GM18909 (cell line): ENCODE results near the gene LTA.

Experiments used
- ATAC-seq: cut with Tn5 transposase; IDR thresholded peaks from one replicate; pipeline ENCODE4 v1.9.1; 2021; ENCODE audit warnings: mild to moderate bottlenecking; ENCODE audit not compliant: unreplicated experiment, poor library complexity

LTA gene, protein sequence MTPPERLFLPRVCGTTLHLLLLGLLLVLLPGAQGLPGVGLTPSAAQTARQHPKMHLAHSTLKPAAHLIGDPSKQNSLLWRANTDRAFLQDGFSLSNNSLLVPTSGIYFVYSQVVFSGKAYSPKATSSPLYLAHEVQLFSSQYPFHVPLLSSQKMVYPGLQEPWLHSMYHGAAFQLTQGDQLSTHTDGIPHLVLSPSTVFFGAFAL

DNA sequence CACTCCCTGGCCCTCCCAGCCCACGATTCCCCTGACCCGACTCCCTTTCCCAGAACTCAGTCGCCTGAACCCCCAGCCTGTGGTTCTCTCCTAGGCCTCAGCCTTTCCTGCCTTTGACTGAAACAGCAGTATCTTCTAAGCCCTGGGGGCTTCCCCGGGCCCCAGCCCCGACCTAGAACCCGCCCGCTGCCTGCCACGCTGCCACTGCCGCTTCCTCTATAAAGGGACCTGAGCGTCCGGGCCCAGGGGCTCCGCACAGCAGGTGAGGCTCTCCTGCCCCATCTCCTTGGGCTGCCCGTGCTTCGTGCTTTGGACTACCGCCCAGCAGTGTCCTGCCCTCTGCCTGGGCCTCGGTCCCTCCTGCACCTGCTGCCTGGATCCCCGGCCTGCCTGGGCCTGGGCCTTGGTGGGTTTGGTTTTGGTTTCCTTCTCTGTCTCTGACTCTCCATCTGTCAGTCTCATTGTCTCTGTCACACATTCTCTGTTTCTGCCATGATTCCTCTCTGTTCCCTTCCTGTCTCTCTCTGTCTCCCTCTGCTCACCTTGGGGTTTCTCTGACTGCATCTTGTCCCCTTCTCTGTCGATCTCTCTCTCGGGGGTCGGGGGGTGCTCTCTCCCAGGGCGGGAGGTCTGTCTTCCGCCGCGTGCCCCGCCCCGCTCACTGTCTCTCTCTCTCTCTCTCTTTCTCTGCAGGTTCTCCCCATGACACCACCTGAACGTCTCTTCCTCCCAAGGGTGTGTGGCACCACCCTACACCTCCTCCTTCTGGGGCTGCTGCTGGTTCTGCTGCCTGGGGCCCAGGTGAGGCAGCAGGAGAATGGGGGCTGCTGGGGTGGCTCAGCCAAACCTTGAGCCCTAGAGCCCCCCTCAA is at the start of gene LTA:
TSS of gene LTA (plus strand) at position 249 of the 871 bp plus-strand sequence. CDS start at position 703, 454 bp downstream.
- peak; percentile 42 for ATAC-seq

DNA sequence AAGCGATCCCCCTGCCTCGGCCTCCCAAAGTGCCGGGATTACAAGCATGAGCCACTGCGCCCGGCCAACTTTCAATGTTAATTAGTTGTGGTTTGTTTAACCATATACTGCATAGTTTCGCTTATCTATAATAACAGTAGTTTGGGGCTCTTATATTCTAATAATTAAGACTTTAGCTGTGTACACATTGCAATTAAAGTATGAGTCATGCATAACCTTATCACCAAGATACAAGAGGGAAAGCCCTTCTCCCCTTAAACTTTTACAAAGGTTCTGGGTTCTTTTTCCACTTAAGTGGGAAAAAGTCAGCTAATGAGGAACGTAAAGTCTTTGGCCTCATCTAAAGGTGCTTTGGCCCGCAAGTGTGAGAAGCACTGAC is 46.5 kb upstream of the LTA start:
- ATAC-seq = no peak

DNA sequence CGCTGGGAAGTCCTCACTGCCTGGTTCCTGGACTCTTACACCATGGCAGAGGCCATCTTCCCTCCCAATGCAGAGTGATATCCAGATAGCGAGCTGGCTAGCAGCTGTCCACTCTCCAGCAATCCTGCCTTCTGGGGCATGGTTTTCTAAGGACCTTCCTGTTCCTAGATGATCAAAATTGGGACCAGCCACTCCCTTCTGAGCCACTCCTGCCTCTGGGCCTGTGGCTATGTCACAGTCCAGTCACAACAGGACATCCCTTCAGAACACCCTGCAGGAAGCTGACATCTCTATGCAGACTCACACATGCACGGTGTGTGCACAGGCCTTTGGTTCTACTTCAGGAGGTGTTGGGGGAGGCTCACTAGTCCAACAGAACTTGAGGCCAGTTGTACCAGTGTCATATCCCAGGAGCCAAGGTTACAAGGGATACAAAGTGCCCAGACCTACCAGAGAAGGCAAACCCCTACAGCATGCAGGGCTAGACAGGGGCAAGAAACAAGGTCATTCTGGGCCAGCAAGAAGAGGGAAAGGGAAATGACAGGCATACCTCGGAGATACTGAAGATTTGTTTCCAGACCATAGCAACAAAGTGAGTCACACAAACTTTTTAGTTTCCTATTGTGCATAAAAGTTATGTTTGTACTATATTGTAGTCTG is 46.0 kb upstream of the LTA start:
- ATAC-seq = no peak

DNA sequence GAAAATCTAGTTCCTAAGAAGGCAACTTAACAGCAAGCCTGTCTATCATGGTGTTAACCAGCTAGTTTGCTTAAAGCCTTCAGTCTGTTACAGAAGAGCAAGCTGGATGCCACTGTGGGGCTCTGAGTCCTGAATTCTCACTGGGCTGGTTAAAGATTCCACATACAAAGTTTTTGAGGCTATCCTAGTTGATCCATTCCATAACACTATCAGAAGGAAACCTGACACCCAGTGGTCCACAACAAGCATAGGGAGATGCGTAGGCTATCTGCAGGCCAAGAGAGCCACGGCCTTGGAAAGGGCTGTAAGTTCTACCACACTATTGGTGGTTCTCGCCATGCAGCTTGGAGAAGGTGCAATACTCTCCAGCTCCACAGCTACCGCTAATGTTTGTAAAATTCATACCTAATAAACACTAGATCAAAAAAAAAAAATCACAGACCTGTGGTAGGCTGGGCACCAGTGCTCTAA is 43.7 kb upstream of the LTA start:
- no peak for ATAC-seq

DNA sequence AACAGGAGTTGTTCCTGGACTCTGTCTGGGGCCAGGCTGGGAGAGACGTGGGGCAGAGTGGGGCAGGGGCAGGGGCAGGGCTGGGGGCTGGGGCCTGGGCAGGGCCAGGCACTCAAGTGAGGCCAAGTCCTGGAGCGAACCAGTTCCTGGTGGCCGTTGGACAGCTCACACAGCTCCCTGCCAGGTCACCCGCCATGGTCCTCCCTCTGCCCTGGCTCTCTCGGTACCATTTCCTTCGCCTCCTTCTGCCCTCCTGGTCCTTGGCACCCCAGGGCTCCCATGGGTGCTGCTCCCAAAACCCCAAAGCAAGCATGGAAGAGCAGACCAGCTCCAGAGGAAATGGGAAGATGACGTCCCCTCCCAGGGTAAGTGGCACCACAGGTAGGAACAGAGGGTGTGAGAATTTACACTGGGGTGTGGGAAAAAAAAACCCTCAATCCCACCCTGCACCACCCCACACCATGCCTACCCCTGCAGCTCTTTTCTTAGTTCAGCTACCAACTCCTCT is 43.2 kb upstream of the LTA start, which contains the start of gene MCCD1:
TSS of gene MCCD1 (plus strand) at position 142 of the 508 bp plus-strand sequence. CDS start at position 195, 53 bp downstream.
- no peak for ATAC-seq

DNA sequence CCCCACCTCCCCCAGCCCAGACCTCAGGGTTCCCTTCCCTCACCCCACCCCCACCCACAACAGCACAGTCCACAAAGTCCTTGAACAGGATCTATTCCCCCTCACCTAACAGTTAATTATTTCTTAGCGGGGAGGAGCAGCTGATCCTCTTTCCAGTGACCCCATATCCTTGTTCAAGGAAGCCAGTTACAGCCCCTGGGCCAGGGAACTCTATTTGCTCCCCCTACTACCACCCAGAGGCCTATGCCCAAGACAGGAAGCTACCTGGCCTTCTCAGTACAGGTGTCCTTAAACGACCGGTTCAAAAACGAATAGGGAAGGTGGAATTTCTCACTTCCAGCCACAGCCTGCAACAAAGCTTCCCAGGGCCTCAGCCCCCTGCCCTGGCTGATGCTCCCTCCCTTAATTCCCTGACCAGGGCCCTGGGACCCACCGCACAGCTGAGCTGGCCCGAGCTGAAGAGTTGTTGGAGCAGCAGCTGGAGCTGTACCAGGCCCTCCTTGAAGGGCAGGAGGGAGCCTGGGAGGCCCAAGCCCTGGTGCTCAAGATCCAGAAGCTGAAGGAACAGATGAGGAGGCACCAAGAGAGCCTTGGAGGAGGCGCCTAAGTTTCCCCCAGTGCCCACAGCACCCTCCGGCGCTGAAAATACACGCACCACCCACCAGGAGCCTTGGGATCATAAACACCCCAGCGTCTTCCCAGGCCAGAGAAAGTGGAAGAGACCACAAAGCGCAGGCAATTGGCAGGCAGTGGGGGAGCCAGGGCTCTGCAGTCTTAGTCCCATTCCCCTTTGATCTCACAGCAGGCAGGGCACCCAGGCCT is 42.5 kb upstream of the LTA start:
- no peak for ATAC-seq

DNA sequence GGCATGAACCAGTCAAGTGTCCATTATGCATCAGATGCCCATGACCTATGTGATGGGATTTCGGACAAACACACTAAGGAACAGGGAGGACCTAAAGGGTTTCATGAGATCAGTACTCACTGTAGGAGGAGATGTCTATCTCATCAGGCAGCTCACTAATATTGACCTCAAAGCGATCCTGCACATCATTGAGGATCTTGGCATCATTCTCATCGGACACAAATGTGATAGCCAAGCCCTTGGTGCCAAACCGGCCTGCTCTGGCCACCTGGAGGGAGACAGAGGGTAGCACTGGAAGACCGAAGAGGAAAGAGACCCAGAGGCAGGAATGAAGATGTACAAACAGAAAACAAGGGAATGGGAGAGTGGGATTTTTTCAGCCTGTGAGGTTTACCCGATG is 41.4 kb upstream of the LTA start:
- no peak for ATAC-seq

DNA sequence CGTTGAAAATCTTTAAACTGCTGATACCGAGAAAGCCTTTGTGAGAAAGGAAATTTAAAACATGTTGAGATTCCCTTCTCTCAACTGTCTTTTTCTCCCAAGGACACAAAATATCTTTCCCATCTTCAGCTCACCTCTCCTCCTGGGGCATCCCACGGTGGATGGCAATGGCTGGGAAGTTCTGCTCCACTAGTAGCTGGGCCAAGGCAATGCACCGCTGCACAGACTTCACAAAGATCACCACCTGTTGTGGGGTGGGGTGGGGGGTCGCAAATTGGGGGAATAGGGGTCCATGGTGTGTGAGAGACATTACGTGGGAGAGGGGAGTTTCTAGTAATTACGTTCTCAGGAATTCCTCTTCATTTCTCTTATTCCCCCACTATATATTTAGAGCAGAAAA is 40.9 kb upstream of the LTA start:
- ATAC-seq = no peak

DNA sequence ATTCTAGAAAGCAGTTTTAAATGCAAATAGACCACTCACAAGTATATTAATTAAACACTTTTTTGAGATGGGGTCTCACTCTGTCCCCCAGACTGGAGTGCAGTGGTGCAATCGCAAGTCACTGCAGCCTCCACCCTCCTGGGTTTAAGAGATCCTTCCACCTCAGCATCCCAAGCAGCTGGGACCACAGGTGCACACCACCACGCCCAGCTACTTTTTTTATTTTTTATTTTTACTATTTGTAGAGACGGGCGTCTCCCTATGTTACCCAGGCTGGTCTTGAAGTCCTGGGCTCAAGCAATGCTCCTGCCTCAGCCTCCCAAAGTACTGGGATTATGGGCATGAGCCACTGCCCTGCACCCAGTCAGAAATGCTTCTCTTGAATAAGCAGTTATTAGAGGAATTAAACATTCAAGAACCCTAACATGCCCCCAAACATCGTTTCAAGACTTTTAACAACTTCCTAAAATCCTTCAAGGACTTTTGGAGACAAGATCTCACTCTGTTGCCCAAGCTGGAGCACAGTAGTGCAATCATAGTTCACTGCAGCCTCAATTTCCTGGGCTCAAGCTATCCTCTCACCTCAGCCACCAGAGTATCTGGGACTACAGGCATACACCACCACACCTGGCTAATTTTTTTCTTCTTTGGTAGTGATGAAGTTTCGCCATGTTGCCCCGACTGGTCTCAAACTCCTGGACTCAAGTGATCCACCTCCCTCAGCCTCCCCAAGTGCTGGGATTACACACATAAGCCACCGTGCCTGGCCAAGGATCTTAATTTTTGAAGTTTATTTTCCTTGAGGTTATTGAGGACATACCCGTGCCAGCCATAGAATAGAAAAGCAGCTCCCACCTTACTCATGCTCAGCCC is 40.1 kb upstream of the LTA start:
- no peak for ATAC-seq

DNA sequence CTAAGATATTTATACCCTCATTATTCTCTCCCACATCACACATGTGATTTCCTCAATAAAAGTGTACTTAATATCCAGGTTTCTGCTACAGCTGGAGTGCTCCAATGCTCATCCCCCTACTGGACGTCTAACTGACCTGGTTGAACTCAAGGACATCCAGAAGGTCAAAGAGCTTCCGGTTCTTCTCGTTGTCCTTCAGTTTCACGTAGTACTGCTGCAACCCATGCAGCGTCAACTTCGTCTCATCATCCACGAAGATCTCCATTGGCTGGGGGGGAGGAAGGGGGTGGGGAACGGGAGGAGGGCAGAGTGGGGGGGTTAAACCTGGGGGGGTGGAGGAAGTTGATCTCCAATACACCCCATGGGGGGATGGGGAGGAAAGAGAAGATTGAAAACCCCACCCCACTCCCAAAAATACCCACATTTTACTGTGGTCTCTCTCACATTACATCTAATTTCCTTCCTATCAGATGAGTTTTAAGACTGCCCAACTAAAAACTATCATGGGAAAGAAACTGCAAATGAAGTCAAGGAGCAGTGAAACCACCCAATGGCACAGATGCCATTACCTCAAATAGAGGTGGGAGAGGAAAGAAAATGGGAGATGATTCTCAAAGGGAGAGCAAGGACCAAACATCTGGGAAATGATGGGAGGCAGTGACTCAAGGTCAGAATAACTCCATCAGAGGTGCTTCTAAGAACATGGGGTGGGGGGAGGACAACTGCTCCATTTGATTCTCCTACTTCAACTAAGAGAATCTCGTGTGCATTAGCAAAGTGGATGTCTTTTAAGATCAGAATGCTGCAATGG is 39.2 kb upstream of the LTA start:
- no peak for ATAC-seq

DNA sequence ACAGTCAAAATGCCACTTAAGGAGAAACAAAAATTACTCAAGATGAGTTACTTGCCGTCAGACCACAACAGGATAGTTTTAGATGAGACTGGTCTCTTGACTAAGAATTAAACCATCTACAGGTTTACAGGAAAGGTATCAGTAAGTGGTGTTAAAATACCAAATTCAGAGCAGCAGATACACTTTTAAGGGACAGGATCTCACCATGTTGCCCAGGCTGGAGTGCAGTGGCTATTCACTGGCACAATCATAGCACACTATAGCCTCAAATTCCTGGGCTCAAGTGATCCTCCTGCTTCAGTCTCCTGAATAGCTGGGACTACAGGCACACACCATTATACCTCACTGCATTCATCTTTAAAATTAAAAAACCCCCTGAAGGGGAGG is 38.6 kb upstream of the LTA start:
- ATAC-seq = no peak

DNA sequence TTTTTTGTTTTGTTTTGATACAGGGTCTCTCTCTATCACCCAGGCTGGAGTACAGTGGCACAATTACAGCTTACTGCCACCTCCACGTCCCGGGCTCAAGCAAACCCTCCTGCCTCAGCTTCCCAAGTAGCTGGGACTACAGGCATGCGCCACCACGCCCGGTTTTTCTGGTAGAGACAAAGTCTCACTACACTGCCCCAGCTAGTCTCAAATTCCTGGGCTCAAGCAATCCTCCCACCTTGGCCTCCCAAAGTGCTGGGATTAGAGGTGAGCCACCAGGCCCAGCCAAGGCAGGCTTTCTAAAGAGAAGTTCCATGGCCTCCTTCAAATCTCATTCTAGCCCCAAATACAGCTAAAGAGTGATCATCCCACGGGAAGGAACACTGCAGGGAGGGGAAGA is 38.1 kb upstream of the LTA start:
- ATAC-seq = no peak

DNA sequence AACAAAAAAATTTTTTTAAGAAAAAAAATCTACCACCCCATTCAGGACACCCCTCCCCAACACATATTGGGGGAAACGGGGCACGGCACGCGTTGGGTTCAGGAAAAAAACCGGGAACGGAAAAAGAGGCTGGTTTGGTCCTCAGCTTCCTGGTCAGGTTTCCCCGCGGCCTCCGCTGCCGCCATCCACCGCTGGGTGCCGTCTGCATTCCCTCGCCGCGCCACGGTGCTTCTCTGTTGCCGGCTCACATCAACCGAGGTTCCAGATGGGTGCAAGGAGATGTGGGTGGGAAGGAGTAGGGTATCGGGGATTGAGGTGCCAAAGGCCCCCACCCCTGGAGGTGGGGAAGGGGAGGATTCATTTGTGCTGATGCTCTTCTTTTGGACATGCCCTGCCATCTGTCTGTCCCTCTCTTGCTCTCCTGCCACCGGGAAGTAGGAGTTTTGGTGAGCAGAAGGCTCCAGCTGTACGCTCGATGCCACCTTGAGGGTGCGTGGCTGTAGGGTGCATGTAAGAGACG is 37.5 kb upstream of the LTA start:
- no peak for ATAC-seq

DNA sequence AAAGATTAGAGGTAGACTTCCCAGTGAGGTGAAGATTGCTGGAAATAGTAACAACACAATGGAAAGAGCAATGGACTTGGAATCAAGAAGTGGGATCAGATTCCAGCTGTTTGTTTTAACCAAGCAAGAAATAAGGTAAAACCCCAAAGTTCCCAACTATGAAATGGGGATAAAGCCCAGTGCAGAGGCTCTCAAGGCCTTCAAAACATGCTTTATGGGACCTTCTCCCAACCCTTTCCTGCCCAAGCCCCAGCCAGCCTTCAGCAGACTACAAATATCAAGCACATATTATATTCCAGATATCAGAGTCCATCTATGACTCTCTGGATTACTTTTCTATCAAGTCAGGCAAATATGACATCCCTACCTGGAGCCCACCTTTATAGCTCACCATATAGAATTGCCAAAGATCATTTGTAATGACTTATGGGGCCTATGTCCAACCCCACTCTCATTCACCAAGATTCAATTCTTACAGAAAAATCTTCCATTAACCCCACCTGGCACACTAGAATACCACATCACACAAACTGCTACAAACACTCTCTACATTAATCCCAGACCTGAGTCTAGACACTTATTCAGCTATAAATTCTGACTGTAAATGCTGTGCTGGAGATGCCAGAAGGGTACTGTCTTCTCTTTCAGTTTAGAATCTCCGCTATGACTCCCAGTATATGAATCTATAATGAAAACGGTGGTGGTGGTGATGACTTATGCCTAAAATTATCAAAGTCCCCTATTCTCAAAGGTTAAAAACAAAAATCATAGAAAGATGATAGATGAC is 36.4 kb upstream of the LTA start:
- no peak for ATAC-seq

DNA sequence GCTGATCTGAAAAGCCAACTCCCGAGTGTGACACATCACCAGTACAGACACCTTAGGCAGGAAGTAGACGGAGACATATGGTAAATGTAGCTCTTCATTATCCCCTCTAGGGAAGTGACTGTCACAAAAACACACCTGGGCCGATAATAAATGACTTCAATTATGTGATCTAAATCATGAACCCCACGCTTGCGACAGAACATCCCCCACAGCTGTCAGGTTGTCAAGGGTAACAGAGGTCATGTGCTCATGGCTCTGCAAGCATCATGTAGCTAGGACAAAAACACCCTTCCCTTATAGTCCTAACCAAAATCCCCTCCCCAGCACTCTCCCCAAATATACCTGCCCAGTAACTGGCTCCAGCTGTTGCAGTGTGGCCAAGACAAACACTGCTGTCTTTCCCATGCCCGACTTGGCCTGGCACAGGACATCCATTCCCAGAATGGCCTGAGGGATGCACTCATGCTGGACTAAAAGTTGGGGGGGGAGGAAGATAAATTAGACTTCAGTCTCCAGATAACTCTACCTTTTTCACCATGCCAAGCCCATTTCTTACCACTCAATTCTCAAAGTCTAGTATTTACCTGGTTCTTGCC is 33.2 kb upstream of the LTA start:
- no peak for ATAC-seq

DNA sequence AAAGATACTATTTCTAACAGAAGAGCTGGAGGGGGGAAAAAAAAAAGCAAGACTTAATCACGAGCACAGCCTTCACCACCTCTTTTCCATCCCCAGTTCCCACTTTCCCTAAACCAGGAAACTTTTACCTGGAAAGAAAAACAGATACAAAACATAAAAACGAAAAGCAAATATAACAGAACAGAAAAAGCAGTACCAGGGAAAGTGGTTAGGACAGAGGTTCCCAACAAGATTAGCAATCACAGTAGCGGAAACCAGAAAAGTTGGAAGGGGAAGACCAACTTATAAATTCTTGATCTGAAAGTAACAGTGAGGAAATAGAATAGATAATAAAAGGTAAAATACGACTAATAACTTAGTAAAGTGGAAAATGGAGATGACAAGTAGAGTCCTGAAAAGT is 31.4 kb upstream of the LTA start:
- no peak for ATAC-seq

DNA sequence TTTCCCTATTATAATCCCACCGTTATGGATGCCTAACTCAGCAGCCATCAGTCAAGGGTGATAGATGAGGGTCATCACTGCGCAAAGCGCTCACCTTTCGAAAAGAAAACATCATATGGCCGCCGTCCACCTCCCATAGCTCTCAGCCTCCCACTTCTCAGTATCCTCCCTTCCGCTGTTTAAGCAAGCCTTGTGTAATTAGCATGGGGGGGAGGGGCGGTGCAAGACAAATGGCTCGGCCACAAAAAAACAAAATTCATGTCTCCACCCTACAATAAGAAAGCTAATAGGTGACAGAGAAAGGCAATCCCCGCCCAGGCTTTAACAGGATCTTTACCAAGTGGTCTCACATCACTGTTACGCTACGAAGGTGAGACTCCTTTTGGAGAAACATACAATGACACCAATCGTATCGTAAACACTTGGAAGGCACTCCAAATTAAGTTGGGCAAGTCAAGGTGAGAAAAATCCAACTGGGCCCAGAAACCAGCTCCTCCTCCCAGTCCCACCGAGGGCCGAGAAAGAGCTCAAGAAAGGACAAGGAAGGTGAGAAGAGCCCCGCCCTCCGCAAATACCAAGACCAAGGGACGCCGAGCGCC is 30.9 kb upstream of the LTA start:
- no peak for ATAC-seq
